Naive thymus-derived CD8-positive, alpha-beta T cell (primary cell): Measurements from ENCODE around the gene NCCRP1. TPM values are rescaled to one million over a fixed set of nuclear protein-coding genes. Genes with fewer than 3 reads are reported as not detected.

ENCODE experiments used
- ATAC-seq, 2 donors: fragments of 150-1000 bp; cut with Tn5 transposase in 1 of 2; sonication (Bioruptor Pico), chemical (Tn5 transposase) in 1 of 2; 1 replicate in 1 of 2; 2 replicates in 1 of 2; pipeline ENCODE4 v1.10.0; 2021; ENCODE audit warnings: mild to moderate bottlenecking in 2 of 2, moderate library complexity in 2 of 2
- POLR2A ChIA-PET: fragments of 350-600 bp; sonication (Branson Sonifier 250); formaldehyde crosslinking; loops from one replicate; lab custom pipeline; 2021; ENCODE audit warnings: antibody characterized with exemption; lab: Charles Lee
- DNase-seq, 10 donors: peaks; one replicate each; pipeline versions ENCODE4 v3.0.0 to v3.0.0-alpha.2; 2020 to 2022
- H3K27ac Mint-ChIP-seq, 10 donors: one replicate each; pipeline ENCODE4 v1.8.0; 2020 to 2022; ENCODE audit warnings: mild to moderate bottlenecking in 10 of 10, mixed read lengths in 10 of 10, moderate library complexity in 4 of 10, inconsistent platforms in 1 of 10
- H3K27me3 Mint-ChIP-seq, 5 donors: one replicate each; pipeline ENCODE4 v1.8.0; 2021 to 2022; ENCODE audit warnings: mixed read lengths in 5 of 5
- H3K36me3 Mint-ChIP-seq, 3 donors: one replicate each; pipeline ENCODE4 v1.8.0; 2020 to 2022; ENCODE audit warnings: mixed read lengths in 3 of 3, mild to moderate bottlenecking in 2 of 3, inconsistent platforms in 1 of 3
- H3K4me1 Mint-ChIP-seq, 4 donors: one replicate each; pipeline ENCODE4 v1.8.0; 2021 to 2022; ENCODE audit warnings: mixed read lengths in 4 of 4
- H3K4me3 Mint-ChIP-seq, 10 donors: one replicate each; pipeline ENCODE4 v1.8.0; 2020 to 2022; ENCODE audit warnings: mild to moderate bottlenecking in 10 of 10, mixed read lengths in 10 of 10, moderate library complexity in 6 of 10, inconsistent platforms in 1 of 10
- H3K9me3 Mint-ChIP-seq, 9 donors: one replicate each; pipeline ENCODE4 v1.8.0; 2020 to 2022; ENCODE audit warnings: mixed read lengths in 9 of 9, mild to moderate bottlenecking in 3 of 9, inconsistent platforms in 1 of 9, moderate library complexity in 1 of 9
- polyA plus RNA-seq, 3 donors: library from polyadenylated mRNA; unstranded; fragments of 300-500 nt; fragmentation: Illumina TruSeq; gene quantifications; one replicate each; pipeline ENCODE4 v1.2.3, GENCODE V29; 2021
- total RNA-seq, 8 experiments: library from RNA in 2 of 8; stranded (reverse) in 2 of 8; gene quantifications; one replicate each; pipeline ENCODE4 v1.2.3 and lab custom pipeline; 2021 to 2026

NCCRP1 gene
- total RNA-seq (not detected), polyA plus RNA-seq (not detected), total RNA-seq (lab: John Stamatoyannopoulos, UW) (0 to 0.21 (median 0) reads per million in 6 experiments)

- H3K9me3 Mint-ChIP-seq = no peaks in the 10 kb centered on the region
- peak within 1 kb of the TSS; percentile 29 to 85 (median 72) for H3K4me3 Mint-ChIP-seq
- ATAC-seq (peak; percentile 34 to 59), DNase-seq (peak in 1 of 10 donors; percentile 10)
- POLR2A ChIA-PET = no interaction called here
- no peaks in the 10 kb centered on the region for H3K36me3 Mint-ChIP-seq
- H3K27me3 Mint-ChIP-seq = peaks cover 23 to 88% (median 44%) of the 10 kb centered on the region in 5 donors
- H3K27ac Mint-ChIP-seq = peak within 1 kb of the TSS in 1 of 10 donors; percentile 33
- peaks cover 11 to 30% (median 22%) of the 10 kb centered on the region in 4 donors for H3K4me1 Mint-ChIP-seq
Observed at GRCh38 chr19:39196860-39197562, at the start of gene NCCRP1. Gene NCCRP1, plus strand, starts transcription at chr19:39196964. Its CDS starts 19 bp downstream, at chr19:39196983.

GRCh38 chr19:39147480-39147879 is 49.3 kb upstream of the NCCRP1 start:
- Mint-ChIP-seq H3K4me1 (peaks cover 16 to 53% (median 38%) of the 10 kb centered on the region in 4 donors), H3K36me3 (peaks cover 0 to 3% (median 0%) of the 10 kb centered on the region in 3 donors), H3K27me3 (no peaks in the 10 kb centered on the region), H3K9me3 (peaks cover 0 to 2% (median 0%) of the 10 kb centered on the region in 9 donors), H3K27ac (no peak overlapping the region), H3K4me3 (no peak overlapping the region)
- no peak for DNase-seq
- POLR2A ChIA-PET = interaction anchor here (0.5 kb wide), 1 partner anchor 80 kb away, joined by 4 read pairs; no protein-coding TSS in a partner anchor
- ATAC-seq = no peak

- Mint-ChIP-seq H3K27me3 (no peaks in the 10 kb centered on the region), H3K4me3 (no peak overlapping the region), H3K36me3 (peaks cover 0 to 3% (median 0%) of the 10 kb centered on the region in 3 donors), H3K27ac (no peak overlapping the region), H3K9me3 (peaks cover 0 to 2% (median 0%) of the 10 kb centered on the region in 9 donors), H3K4me1 (peaks cover 20 to 47% (median 38%) of the 10 kb centered on the region in 4 donors)
- POLR2A ChIA-PET = no interaction called here
- DNase-seq (no peak), ATAC-seq (no peak)
Observed at GRCh38 chr19:39148939-39149529, 47.7 kb upstream of the NCCRP1 start.

- DNase-seq = no peak
- ATAC-seq = no peak
- H3K9me3 Mint-ChIP-seq = peaks cover 0 to 2% (median 0%) of the 10 kb centered on the region in 9 donors
- H3K4me3 Mint-ChIP-seq = no peak overlapping the region
- POLR2A ChIA-PET = no interaction called here
- H3K27me3 Mint-ChIP-seq = no peaks in the 10 kb centered on the region
- H3K27ac Mint-ChIP-seq = no peak overlapping the region
- peaks cover 0 to 3% (median 0%) of the 10 kb centered on the region in 3 donors for H3K36me3 Mint-ChIP-seq
- H3K4me1 Mint-ChIP-seq = peaks cover 13 to 38% (median 32%) of the 10 kb centered on the region in 4 donors
Observed at GRCh38 chr19:39150235-39150634, 46.5 kb upstream of the NCCRP1 start.

GRCh38 chr19:39150807-39151600 is 45.8 kb upstream of the NCCRP1 start:
- H3K27ac Mint-ChIP-seq = no peak overlapping the region

GRCh38 chr19:39152066-39152465 is 44.7 kb upstream of the NCCRP1 start:
- Mint-ChIP-seq H3K27me3 (no peaks in the 10 kb centered on the region), H3K4me1 (peaks cover 12 to 39% (median 28%) of the 10 kb centered on the region in 4 donors), H3K27ac (no peak overlapping the region), H3K9me3 (no peaks in the 10 kb centered on the region), H3K4me3 (no peak overlapping the region), H3K36me3 (peaks cover 0 to 3% (median 0%) of the 10 kb centered on the region in 3 donors)
- no peak for DNase-seq
- ATAC-seq = no peak
- POLR2A ChIA-PET = no interaction called here

More at GRCh38 chr19:39150807-39151600, 45.8 kb upstream of the NCCRP1 start:
- POLR2A ChIA-PET = no interaction called here
- DNase-seq = no peak
- Mint-ChIP-seq H3K4me3 (no peak overlapping the region), H3K4me1 (peaks cover 13 to 39% (median 35%) of the 10 kb centered on the region in 4 donors), H3K27me3 (no peaks in the 10 kb centered on the region), H3K9me3 (peaks cover 0 to 2% (median 0%) of the 10 kb centered on the region in 9 donors), H3K36me3 (peaks cover 0 to 3% (median 0%) of the 10 kb centered on the region in 3 donors)
- no peak for ATAC-seq

GRCh38 chr19:39154100-39154628 is 42.6 kb upstream of the NCCRP1 start:
- H3K9me3 Mint-ChIP-seq = no peaks in the 10 kb centered on the region
- POLR2A ChIA-PET = no interaction called here
- H3K27me3 Mint-ChIP-seq = no peaks in the 10 kb centered on the region
- no peaks in the 10 kb centered on the region for H3K36me3 Mint-ChIP-seq
- peak overlapping the region in 5 of 10 donors; percentile 44 to 87 (median 80) for H3K27ac Mint-ChIP-seq
- no peak overlapping the region for H3K4me3 Mint-ChIP-seq
- no peak for DNase-seq
- no peak for ATAC-seq
- H3K4me1 Mint-ChIP-seq = peaks cover 20 to 39% (median 37%) of the 10 kb centered on the region in 4 donors

GRCh38 chr19:39154629-39155100 is 42.1 kb upstream of the NCCRP1 start:
- H3K4me3 Mint-ChIP-seq = peak overlapping the region in 1 of 10 donors; percentile 20
- no peaks in the 10 kb centered on the region for H3K36me3 Mint-ChIP-seq
- DNase-seq = no peak
- POLR2A ChIA-PET = no interaction called here
- H3K4me1 Mint-ChIP-seq = peaks cover 20 to 39% (median 37%) of the 10 kb centered on the region in 4 donors
- H3K27me3 Mint-ChIP-seq = no peaks in the 10 kb centered on the region
- H3K27ac Mint-ChIP-seq = peak overlapping the region in 1 of 10 donors; percentile 82
- no peak for ATAC-seq
- no peaks in the 10 kb centered on the region for H3K9me3 Mint-ChIP-seq

GRCh38 chr19:39155114-39155700 is 41.6 kb upstream of the NCCRP1 start:
- no peak overlapping the region for H3K4me3 Mint-ChIP-seq
- no peaks in the 10 kb centered on the region for H3K27me3 Mint-ChIP-seq
- POLR2A ChIA-PET = no interaction called here
- no peaks in the 10 kb centered on the region for H3K36me3 Mint-ChIP-seq
- peaks cover 21 to 41% (median 39%) of the 10 kb centered on the region in 4 donors for H3K4me1 Mint-ChIP-seq
- H3K27ac Mint-ChIP-seq = peak overlapping the region in 1 of 10 donors; percentile 82
- DNase-seq = no peak
- H3K9me3 Mint-ChIP-seq = no peaks in the 10 kb centered on the region
- no peak for ATAC-seq

GRCh38 chr19:39155741-39156140 is 41.0 kb upstream of the NCCRP1 start:
- H3K4me3 Mint-ChIP-seq = no peak overlapping the region

GRCh38 chr19:39156326-39157230 is 40.2 kb upstream of the NCCRP1 start:
- peak overlapping the region in 2 of 10 donors; percentile 7 to 72 for H3K27ac Mint-ChIP-seq
- H3K4me3 Mint-ChIP-seq = peak overlapping the region in 1 of 10 donors; percentile 18
- DNase-seq (no peak), ATAC-seq (no peak)
- H3K4me1 Mint-ChIP-seq = peaks cover 21 to 39% (median 38%) of the 10 kb centered on the region in 4 donors
- no peaks in the 10 kb centered on the region for H3K27me3 Mint-ChIP-seq
- H3K36me3 Mint-ChIP-seq = no peaks in the 10 kb centered on the region
- POLR2A ChIA-PET = no interaction called here
- H3K9me3 Mint-ChIP-seq = no peaks in the 10 kb centered on the region

More at GRCh38 chr19:39155741-39156140, 41.0 kb upstream of the NCCRP1 start:
- Mint-ChIP-seq H3K27ac (peak overlapping the region in 1 of 10 donors; percentile 70), H3K4me1 (peaks cover 22 to 43% (median 42%) of the 10 kb centered on the region in 4 donors), H3K36me3 (no peaks in the 10 kb centered on the region), H3K9me3 (no peaks in the 10 kb centered on the region), H3K27me3 (no peaks in the 10 kb centered on the region)
- POLR2A ChIA-PET = no interaction called here
- DNase-seq (no peak), ATAC-seq (no peak)
